NOMO-1 treated with dmso at 0.1 percent for 144 hours (cell line): ENCODE data around the gene SRPK3.
"Not testable (repeated sequence)": the region's sequence is repeated elsewhere in the genome, so short reads cannot be mapped to it uniquely, and the experiment has no call there.

ENCODE experiments used
- DNase-seq: peaks from one replicate; lab custom pipeline; 2025; ENCODE audit not compliant: unreplicated experiment; lab: John Stamatoyannopoulos, UW

SRPK3 gene, protein sequence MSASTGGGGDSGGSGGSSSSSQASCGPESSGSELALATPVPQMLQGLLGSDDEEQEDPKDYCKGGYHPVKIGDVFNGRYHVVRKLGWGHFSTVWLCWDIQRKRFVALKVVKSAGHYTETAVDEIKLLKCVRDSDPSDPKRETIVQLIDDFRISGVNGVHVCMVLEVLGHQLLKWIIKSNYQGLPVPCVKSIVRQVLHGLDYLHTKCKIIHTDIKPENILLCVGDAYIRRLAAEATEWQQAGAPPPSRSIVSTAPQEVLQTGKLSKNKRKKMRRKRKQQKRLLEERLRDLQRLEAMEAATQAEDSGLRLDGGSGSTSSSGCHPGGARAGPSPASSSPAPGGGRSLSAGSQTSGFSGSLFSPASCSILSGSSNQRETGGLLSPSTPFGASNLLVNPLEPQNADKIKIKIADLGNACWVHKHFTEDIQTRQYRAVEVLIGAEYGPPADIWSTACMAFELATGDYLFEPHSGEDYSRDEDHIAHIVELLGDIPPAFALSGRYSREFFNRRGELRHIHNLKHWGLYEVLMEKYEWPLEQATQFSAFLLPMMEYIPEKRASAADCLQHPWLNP

DNA sequence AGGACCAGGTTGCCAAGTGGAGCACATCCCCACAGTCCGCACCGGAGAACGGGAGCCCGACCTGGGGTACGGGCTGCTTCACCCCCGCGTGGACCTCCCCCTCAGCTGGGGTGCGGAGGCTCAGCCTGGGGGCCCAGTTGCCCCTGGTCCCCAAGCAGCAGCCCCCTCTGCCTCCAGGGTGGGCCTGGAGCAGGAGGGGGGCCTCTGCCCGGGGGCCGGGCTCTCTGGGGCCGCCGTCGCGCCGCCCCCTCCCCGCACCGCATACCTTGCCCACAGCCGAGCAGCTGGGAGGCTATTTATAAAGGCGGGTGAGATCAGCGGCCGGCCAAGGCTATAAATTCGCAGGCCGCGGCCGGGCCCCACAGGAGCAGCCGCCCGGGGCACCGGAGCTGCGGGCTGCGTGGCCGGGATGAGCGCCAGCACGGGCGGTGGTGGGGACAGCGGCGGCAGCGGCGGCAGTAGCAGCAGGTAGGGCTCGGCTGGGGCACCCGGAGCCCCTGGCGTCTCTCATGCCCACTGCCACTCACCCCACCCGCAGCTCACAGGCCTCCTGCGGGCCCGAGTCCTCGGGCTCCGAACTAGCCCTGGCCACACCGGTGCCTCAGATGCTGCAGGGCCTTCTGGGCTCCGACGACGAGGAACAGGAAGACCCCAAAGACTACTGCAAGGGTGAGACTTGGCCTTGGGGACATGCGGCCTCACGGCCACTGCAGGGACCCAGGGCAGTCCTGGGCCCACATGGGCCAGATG is at the start of gene SRPK3:
Gene SRPK3, plus strand, starts transcription at position 364 of the 750 bp plus-strand sequence. Its CDS starts 46 bp downstream, at position 410.
- no peak for DNase-seq

DNA sequence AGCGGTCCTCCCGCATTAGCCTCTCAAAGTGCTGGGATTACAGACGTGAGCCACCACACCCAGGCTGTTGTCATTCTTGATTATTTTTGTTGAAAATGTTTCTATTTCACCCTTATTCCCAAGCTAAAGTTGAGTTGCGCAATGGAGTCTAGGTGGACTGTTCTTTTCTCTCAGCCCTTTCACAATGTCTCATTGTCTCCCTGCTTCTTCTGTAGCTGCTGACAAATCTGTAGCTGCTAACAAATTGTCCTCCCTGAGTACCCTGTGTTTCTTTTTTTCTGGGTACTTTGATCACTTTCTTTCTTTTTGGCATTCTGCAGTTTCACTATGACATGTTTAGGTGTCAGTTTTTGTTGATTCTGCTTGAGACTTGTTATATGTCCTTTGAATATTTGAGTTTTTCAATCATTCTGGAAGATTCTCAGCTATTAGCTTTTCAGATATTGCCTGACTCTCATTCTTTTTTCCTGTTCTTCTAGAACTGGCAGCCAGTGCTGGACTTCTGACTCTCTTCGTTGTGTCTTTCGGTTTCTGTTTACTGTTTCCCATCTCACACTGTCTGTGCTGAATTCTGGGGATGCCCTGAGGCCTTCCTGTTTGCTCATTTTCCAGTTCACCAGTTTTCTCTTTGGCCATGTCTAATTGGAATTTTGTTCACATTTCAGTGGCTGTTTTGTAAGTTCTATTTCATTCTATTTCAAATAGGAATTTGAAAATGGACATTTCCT is 49.6 kb upstream of the SRPK3 start:
- no peak for DNase-seq

DNA sequence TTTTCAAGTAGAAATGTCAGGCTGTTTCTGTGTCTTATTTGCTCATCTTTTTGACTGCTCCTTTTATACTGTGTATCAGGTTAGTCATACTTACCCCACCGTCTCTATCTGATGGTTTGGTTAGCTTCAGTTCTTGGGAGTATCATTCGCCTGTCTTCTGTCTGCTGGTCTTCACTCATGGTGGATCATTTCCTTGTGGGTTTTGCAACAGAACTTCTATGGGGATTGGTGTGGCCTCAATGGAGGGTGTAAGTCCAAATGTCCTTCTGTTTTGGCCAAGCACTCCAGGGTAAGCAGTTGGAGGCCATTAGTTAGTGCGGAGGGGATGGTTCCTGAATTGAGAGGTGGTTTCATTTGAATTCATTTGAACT is 49.0 kb upstream of the SRPK3 start:
- no peak for DNase-seq

DNA sequence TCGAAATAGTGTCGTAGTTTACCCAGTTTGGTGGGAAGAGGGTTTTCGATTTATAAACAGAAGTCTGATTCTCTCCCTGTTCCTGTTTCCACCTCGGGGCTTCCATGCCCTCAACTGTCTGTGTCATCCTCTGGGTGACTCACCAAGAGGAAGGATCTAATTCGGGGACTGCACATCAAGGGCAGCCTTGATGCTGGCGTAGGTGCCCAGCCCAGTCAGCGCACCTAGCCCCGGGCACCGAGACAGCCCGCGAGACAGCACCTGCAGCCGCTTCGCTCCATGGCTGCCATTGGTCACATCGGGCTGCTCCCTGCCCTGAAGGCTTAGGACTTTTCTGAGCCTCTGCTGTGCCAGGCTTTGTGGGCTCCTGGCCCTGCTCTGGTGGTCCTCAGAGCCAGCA is 48.4 kb upstream of the SRPK3 start:
- DNase-seq, result no peak

GRCh38 chrX:153733651-153734240 is 47.1 kb upstream of the SRPK3 start:
- DNase-seq, result no peak

- DNase-seq, result no peak
Observed at GRCh38 chrX:153734871-153735270, 46.0 kb upstream of the SRPK3 start.

GRCh38 chrX:153735274-153735673 is 45.6 kb upstream of the SRPK3 start:
- DNase-seq, result no peak

DNA sequence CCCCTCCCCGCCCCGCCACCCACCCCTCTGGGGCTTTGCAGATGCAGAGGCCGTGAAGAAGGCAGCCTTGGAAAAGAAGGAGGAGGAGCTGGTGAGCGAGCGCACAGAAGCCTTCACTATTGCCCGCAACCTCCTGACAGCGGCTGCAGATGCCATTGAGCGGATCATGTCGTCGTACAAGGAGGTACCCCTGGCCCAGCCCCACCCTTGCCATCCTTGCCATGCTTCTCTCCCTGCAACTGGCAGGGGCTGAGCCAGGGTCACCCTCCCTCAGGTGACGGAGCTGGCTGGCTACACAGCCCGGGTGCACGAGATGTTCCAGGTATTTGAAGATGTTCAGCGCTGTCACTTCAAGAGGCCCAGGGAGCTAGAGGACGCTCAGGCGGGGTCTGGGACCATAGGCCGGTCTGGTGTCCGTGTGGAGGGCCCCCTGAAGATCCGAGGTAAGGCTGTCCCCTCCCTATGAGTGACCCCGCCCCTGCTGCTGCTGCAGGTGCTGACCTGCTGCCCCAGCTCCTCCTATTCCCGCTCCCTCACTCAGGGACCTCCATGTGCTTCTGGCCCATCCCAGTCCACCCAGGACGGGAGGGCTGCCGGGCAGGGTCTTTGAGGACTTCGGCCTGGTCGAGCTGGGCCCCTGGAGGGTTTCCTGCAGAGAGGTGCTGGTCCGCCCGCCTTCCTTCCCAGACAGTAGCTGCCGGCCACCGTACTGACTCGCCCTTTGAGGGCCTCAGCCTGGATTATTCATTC is 44.6 kb upstream of the SRPK3 start:
- DNase-seq, result no peak

- DNase-seq, result no peak
Observed at GRCh38 chrX:153736871-153737441, 43.9 kb upstream of the SRPK3 start.

GRCh38 chrX:153738056-153738605 is 42.7 kb upstream of the SRPK3 start:
- no peak for DNase-seq

GRCh38 chrX:153739754-153740486 is 40.9 kb upstream of the SRPK3 start:
- DNase-seq, result no peak

DNA sequence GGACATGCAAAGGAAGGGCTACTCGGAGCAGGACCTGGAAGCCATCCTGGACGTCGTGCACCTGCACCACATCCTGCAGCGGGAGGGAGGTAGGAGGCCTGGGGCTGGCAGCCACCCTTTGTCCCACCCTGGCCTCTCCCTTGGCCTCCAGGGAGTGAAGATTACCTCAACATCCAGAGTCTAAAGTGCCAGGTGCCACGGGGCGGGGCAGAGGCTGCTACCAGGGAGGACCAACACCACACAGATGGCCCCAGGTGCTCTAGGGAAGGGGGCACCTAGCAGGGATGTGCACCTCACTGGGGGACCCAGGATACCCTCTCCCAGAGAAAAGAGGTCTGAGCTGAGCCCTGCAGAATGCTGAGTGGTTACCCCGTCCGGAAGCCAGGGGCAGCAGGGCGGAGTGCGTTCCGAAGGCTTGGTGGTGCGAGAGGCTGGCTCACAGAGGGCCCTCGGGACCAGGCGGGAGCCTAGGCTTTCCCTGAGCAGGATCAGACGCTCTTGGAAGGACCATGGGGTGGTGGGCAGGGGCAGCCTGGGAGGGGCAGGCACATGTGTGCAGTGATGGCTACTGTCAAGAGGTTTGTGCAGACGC is 40.1 kb upstream of the SRPK3 start:
- no peak for DNase-seq

DNA sequence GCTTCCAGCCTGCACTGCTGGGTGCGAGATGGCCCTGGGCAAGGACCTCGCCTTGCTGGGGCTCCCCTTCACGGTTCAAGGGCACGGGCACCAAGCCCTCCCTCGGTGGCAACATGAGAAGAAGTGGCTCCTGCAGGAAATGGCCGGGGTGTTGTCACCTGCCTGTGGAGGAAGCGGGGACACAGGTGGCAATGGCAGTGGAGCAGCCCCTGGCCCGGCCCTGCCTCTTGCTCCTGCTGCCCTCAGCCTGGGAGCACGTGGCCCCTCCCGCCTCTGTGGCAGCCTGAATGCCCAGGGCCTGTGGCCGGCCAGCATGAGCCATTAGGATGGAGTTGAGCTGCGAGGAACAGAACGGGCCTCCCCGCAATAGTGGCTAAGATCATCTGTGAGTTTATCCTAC is 39.4 kb upstream of the SRPK3 start:
- DNase-seq, result no peak

DNA sequence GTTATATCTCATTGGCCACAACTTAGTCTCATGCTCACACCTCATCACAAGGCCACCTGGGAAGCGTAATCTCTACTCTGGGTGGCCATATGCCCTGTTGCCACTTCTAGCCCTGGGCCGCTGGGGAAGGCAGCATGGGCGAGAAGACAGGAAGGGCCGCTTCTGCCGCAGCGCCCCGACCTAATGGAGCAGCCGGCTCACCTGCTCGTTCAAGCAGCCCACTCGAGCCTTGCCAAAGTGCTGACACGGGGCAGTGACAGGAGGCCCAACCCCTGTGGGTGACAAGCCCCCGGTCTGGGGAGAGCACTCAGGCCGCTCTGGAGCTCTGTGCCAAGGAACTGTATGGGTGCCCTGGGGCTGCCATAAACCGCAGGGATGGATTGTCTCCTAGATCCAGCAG is 38.7 kb upstream of the SRPK3 start:
- DNase-seq, result not testable (repeated sequence)

GRCh38 chrX:153742796-153743467 is 37.9 kb upstream of the SRPK3 start:
- not testable (repeated sequence) for DNase-seq

DNA sequence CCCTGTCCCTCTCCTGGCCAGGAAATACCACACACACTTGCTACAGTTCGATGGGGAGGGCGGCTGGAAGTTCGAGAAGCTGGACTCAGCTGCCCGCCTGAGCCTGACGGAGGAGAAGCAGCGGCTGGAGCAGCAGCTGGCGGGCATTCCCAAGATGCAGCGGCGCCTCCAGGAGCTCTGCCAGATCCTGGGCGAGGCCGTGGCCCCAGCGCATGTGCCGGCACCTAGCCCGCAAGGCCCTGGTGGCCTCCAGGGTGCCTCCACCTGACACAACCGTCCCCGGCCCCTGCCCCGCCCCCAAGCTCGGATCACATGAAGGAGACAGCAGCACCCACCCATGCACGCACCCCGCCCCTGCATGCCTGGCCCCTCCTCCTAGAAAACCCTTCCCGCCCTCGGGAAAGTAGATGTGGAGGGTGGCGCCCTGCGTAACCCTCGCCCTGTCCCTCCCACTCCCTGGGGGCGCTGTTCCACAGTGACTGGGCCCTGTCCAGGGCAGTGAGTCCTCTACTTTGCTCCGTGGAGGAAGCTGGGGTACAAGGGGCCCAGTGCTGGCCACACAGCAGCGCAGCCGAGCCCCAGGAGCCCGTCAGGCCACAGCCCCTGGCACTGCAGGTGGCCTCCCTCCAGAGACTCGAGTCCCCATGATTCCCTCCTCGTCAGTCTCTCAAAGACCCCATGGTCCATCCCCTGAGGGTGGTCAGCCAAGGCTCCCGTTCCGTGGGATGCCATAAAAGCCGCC is 37.2 kb upstream of the SRPK3 start:
- not testable (repeated sequence) for DNase-seq
